ENCODE results near the gene DDX41.

DNA sequence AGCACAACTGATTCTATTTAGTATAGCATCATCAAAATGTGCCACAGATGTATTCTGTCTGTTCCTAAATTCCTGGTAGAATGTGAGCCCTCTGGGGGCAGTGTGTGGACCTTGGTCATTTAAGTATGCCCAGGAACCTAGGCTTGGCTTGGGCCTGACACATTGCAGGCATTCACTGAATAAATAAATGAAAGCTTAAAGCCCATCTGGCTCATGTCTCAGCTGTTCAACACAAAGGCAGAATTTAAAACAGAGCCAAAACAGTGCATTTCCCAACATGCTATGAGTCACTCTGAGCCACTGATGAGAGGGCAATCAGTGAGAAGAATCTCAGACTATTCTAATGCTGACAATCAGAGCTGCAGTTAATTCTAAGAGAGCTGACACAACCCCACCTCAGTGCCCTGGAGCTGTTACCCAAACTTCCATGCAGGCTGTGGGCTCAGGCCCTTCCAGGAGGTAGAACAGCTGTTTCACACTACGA is 29.5 kb upstream of the DDX41 start:
- TF ChIP-seq, protein P1, sequence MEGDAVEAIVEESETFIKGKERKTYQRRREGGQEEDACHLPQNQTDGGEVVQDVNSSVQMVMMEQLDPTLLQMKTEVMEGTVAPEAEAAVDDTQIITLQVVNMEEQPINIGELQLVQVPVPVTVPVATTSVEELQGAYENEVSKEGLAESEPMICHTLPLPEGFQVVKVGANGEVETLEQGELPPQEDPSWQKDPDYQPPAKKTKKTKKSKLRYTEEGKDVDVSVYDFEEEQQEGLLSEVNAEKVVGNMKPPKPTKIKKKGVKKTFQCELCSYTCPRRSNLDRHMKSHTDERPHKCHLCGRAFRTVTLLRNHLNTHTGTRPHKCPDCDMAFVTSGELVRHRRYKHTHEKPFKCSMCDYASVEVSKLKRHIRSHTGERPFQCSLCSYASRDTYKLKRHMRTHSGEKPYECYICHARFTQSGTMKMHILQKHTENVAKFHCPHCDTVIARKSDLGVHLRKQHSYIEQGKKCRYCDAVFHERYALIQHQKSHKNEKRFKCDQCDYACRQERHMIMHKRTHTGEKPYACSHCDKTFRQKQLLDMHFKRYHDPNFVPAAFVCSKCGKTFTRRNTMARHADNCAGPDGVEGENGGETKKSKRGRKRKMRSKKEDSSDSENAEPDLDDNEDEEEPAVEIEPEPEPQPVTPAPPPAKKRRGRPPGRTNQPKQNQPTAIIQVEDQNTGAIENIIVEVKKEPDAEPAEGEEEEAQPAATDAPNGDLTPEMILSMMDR (IDR thresholded peaks at IDR 0.05): no peak
- TF ChIP-seq EP300 (IDR thresholded peaks at IDR 0.05) (no peak), POLR2AphosphoS5 (IDR thresholded peaks at IDR 0.05) (peak; percentile 99), POLR2A (IDR thresholded peaks at IDR 0.05) (no peak)

Measured in gastroesophageal sphincter (tissue), 3 donors.